Measurements from ENCODE around the gene PRRC2B. TPM values are rescaled to one million over a fixed set of nuclear protein-coding genes. Genes with fewer than 3 reads are reported as not detected.

Gene PRRC2B
- total and polyA plus RNA-seq, 7 donors = 22.7 to 114 (median 63.6) TPM

- Histone ChIP-seq H3K4me3 (no peak overlapping the region), H3K36me3 (ENCODE audit: insufficient read depth in 1 of 2, low read depth in 1 of 2) (peaks cover 9 to 100% of the 10 kb centered on the region in 2 donors), H3K27me3 (ENCODE audit: insufficient read depth in 3 of 3, low read length in 2 of 3) (no peaks in the 10 kb centered on the region), H3K9me3 (no peaks in the 10 kb centered on the region), H3K27ac (no peak overlapping the region), H3K4me1 (no peaks in the 10 kb centered on the region)
- no peak for ATAC-seq
- no peak for TF ChIP-seq CTCF (IDR thresholded peaks at IDR 0.05)
- no peak for DNase-seq
- intact Hi-C loops (cut with DNase I) = no loop called here
- 89 to 92% (median 90%) methylated on average over 22 of the region's 22 CpGs for WGBS, 3 donors
Measured at GRCh38 chr9:131494296-131494870, 100.5 kb downstream of the PRRC2B start.

- H3K27ac ChIP-seq = no peak overlapping the region
- no peaks in the 10 kb centered on the region for H3K4me1 ChIP-seq
- no peaks in the 10 kb centered on the region for H3K27me3 ChIP-seq (ENCODE audit: insufficient read depth in 3 of 3, low read length in 2 of 3)
- H3K9me3 ChIP-seq = no peaks in the 10 kb centered on the region
- WGBS, 3 donors = 83 to 86% (median 84%) methylated on average over 22 of the region's 22 CpGs
- no peak overlapping the region for H3K4me3 ChIP-seq
- TF ChIP-seq CTCF (IDR thresholded peaks at IDR 0.05) = no peak
- intact Hi-C loops (cut with DNase I) = no loop called here
- ATAC-seq (no peak), DNase-seq (no peak)
- peaks cover 9 to 100% of the 10 kb centered on the region in 2 donors for H3K36me3 ChIP-seq (ENCODE audit: insufficient read depth in 1 of 2, low read depth in 1 of 2)
Measured at GRCh38 chr9:131495785-131496184, 101.9 kb downstream of the PRRC2B start.

GRCh38 chr9:131496844-131497405 lies 103.0 kb downstream of the PRRC2B start:
- Histone ChIP-seq H3K4me1 (peaks cover 8% of the 10 kb centered on the region), H3K36me3 (ENCODE audit: insufficient read depth in 1 of 2, low read depth in 1 of 2) (peaks cover 7 to 91% of the 10 kb centered on the region in 2 donors), H3K27me3 (ENCODE audit: insufficient read depth in 3 of 3, low read length in 2 of 3) (no peaks in the 10 kb centered on the region), H3K27ac (no peak overlapping the region), H3K4me3 (no peak overlapping the region), H3K9me3 (no peaks in the 10 kb centered on the region)
- 76 to 78% (median 77%) methylated on average over 9 to 10 of the region's 10 CpGs for WGBS, 3 donors
- ATAC-seq (no peak), DNase-seq (no peak)
- no peak for TF ChIP-seq CTCF (IDR thresholded peaks at IDR 0.05)
- intact Hi-C loops (cut with DNase I) = no loop called here

- H3K36me3 ChIP-seq (ENCODE audit: insufficient read depth in 1 of 2, low read depth in 1 of 2) = peaks cover 5 to 67% of the 10 kb centered on the region in 2 donors
- 62 to 78% (median 67%) methylated on average over 7 of the region's 7 CpGs for WGBS, 3 donors
- H3K9me3 ChIP-seq = no peaks in the 10 kb centered on the region
- peaks cover 18% of the 10 kb centered on the region for H3K4me1 ChIP-seq
- H3K27ac ChIP-seq = no peak overlapping the region
- H3K4me3 ChIP-seq = no peak overlapping the region
- intact Hi-C loops (cut with DNase I) = no loop called here
- no peak for TF ChIP-seq CTCF (IDR thresholded peaks at IDR 0.05)
- ATAC-seq (no peak), DNase-seq (no peak)
- no peaks in the 10 kb centered on the region for H3K27me3 ChIP-seq (ENCODE audit: insufficient read depth in 3 of 3, low read length in 2 of 3)
Measured at GRCh38 chr9:131499254-131499767, 105.4 kb downstream of the PRRC2B start.
